Measurements from ENCODE around the gene ATE1.

DNA sequence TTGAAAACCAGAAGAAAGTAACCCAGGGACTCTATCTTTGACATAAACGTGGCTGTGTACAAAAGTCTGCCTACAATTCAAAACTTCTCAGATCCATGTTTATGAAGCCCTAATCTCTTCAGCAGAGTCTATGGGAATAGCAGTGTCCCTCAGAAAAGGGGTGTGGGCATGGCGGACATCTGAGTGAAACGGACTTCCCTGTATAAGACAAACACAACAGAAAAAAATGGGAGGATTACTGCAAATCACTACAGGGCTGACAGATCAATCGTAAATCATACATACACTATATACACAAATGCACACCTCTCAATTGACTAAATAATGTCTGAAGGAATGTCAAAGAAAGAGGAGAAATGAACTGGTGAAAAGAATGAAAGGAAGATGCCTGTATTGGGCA, 114.0 kb downstream of the ATE1 start:
- TF ChIP-seq, protein P1, sequence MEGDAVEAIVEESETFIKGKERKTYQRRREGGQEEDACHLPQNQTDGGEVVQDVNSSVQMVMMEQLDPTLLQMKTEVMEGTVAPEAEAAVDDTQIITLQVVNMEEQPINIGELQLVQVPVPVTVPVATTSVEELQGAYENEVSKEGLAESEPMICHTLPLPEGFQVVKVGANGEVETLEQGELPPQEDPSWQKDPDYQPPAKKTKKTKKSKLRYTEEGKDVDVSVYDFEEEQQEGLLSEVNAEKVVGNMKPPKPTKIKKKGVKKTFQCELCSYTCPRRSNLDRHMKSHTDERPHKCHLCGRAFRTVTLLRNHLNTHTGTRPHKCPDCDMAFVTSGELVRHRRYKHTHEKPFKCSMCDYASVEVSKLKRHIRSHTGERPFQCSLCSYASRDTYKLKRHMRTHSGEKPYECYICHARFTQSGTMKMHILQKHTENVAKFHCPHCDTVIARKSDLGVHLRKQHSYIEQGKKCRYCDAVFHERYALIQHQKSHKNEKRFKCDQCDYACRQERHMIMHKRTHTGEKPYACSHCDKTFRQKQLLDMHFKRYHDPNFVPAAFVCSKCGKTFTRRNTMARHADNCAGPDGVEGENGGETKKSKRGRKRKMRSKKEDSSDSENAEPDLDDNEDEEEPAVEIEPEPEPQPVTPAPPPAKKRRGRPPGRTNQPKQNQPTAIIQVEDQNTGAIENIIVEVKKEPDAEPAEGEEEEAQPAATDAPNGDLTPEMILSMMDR (IDR thresholded peaks at IDR 0.05; ENCODE audit: extremely low read depth in 1 of 2, insufficient read depth in 1 of 2, low read depth in 1 of 2, low read length in 2 of 2) = no peak
- no peak for TF ChIP-seq POLR2A (IDR thresholded peaks at IDR 0.05; ENCODE audit: low read depth, low read length)
- TF ChIP-seq EZH2 (IDR thresholded peaks at IDR 0.05; ENCODE audit: borderline replicate concordance, low read depth, low read length, severe bottlenecking) = no peak
- no peak for TF ChIP-seq POLR2AphosphoS5 (IDR thresholded peaks at IDR 0.05; ENCODE audit: insufficient read depth, low read depth, low read length)
- TF ChIP-seq FOS (IDR thresholded peaks at IDR 0.05; ENCODE audit: borderline replicate concordance, insufficient read depth, low read length) = no peak
